ENCODE results near the gene ALKBH7. TPM values are rescaled to one million over a fixed set of nuclear protein-coding genes. Genes with fewer than 3 reads are reported as not detected.
A peak's percentile ranks its signal among the peaks of the same experiment; 100 is the strongest.

The ALKBH7 gene
- total RNA-seq, 1 experiment from 2014 or later = 70.0 TPM

DNA sequence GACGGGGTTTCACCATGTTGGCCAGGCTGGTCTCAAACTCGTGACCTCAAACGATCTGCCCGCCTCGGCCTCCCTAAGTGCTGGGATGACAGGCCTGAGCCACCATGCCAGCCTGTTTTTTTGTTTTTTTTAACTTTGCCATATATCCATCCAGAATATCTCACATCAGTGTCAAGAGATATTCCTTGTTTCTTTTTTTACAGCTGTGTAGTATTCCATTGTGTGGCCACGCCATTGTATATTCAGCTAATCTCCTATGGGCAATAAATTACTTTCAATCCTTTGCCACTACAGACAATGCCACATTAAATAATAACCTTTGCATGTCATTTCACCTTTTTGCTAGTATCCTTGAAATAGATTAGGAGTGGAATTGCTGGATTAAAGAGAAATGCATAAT is 36.8 kb downstream of the ALKBH7 start:
- CTCF ChIA-PET = no interaction called here
- H3K36me3 Mint-ChIP-seq (ENCODE audit: insufficient read depth, unreplicated experiment) = peaks cover 28% of the 10 kb centered on the region
- Histone ChIP-seq H3K36me3 (ENCODE audit: control insufficient read depth, insufficient read depth, low read length) (peaks cover 2% of the 10 kb centered on the region), H3K4me3 (ENCODE audit: low read depth, low read length) (no peak overlapping the region), H3K9me3 (no peaks in the 10 kb centered on the region), H3K4me1 (peaks cover under 1% of the 10 kb centered on the region), H3K27me3 (replicated peaks; ENCODE audit: control insufficient read depth, insufficient read depth, low read length) (no peaks in the 10 kb centered on the region)
- no peak overlapping the region for H3K27ac Mint-ChIP-seq (ENCODE audit: unreplicated experiment)
- no peaks in the 10 kb centered on the region for H3K27me3 Mint-ChIP-seq (ENCODE audit: insufficient read depth, unreplicated experiment)
- TF ChIP-seq, protein P1, sequence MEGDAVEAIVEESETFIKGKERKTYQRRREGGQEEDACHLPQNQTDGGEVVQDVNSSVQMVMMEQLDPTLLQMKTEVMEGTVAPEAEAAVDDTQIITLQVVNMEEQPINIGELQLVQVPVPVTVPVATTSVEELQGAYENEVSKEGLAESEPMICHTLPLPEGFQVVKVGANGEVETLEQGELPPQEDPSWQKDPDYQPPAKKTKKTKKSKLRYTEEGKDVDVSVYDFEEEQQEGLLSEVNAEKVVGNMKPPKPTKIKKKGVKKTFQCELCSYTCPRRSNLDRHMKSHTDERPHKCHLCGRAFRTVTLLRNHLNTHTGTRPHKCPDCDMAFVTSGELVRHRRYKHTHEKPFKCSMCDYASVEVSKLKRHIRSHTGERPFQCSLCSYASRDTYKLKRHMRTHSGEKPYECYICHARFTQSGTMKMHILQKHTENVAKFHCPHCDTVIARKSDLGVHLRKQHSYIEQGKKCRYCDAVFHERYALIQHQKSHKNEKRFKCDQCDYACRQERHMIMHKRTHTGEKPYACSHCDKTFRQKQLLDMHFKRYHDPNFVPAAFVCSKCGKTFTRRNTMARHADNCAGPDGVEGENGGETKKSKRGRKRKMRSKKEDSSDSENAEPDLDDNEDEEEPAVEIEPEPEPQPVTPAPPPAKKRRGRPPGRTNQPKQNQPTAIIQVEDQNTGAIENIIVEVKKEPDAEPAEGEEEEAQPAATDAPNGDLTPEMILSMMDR (IDR thresholded peaks at IDR 0.05; ENCODE audit: insufficient read depth in 1 of 2, low read depth in 1 of 2, low read length in 1 of 2, severe bottlenecking in 1 of 2, unreplicated experiment in 1 of 2) = no peak
- POLR2A ChIA-PET = no interaction called here
- intact Hi-C loops (cut with micrococcal nuclease; ENCODE audit: unreplicated experiment) = no loop called here
- no peaks in the 10 kb centered on the region for H3K9me3 Mint-ChIP-seq (ENCODE audit: unreplicated experiment)
- H3K4me1 Mint-ChIP-seq (ENCODE audit: low read depth, unreplicated experiment) = peaks cover 5% of the 10 kb centered on the region
- H3K4me3 Mint-ChIP-seq (ENCODE audit: unreplicated experiment) = no peak overlapping the region
- no TSS peak for BruUV-seq (replicated peaks)
- DNase-seq = no peak

DNA sequence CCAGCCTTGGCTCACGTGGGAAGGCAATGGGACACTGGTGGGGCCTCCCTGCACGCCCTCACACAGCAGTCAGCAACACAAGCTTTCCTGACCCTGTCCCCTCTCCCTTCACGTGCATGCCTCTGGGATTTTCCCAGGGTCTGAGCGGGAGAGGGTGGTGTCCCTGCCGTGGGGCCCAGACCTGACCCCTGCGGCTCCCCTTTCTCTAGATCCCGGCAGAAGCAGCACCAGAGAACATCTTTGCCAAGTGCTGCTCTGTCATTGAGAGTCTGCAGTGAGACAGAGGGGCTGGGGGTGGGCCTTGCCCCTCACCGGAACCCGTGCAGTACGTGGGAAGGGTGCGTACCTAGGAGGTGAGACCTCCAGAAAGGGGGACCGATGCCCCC is 39.5 kb downstream of the ALKBH7 start:
- TF ChIP-seq, protein P1 (IDR thresholded peaks at IDR 0.05; ENCODE audit: insufficient read depth in 1 of 2, low read depth in 1 of 2, low read length in 1 of 2, severe bottlenecking in 1 of 2, unreplicated experiment in 1 of 2) = no peak
- Histone ChIP-seq H3K27me3 (replicated peaks; ENCODE audit: control insufficient read depth, insufficient read depth, low read length) (no peaks in the 10 kb centered on the region), H3K4me3 (ENCODE audit: low read depth, low read length) (no peak overlapping the region), H3K9me3 (no peaks in the 10 kb centered on the region), H3K36me3 (ENCODE audit: control insufficient read depth, insufficient read depth, low read length) (peaks cover 2% of the 10 kb centered on the region), H3K4me1 (no peaks in the 10 kb centered on the region)
- DNase-seq = no peak
- ChIA-PET POLR2A (no interaction called here), CTCF (interaction anchor here (1.5 kb wide), 1 partner anchor 18 kb away, joined by 3 read pairs; no protein-coding TSS in a partner anchor)
- Mint-ChIP-seq H3K27ac (ENCODE audit: unreplicated experiment) (no peak overlapping the region), H3K4me3 (ENCODE audit: unreplicated experiment) (no peak overlapping the region), H3K27me3 (ENCODE audit: insufficient read depth, unreplicated experiment) (no peaks in the 10 kb centered on the region), H3K4me1 (ENCODE audit: low read depth, unreplicated experiment) (peaks cover 5% of the 10 kb centered on the region), H3K9me3 (ENCODE audit: unreplicated experiment) (no peaks in the 10 kb centered on the region), H3K36me3 (ENCODE audit: insufficient read depth, unreplicated experiment) (peaks cover 55% of the 10 kb centered on the region)
- intact Hi-C loops (cut with micrococcal nuclease; ENCODE audit: unreplicated experiment) = no loop called here
- no TSS peak for BruUV-seq (replicated peaks)

- Histone ChIP-seq H3K4me1 (no peaks in the 10 kb centered on the region), H3K36me3 (ENCODE audit: control insufficient read depth, insufficient read depth, low read length) (peaks cover 3% of the 10 kb centered on the region), H3K27me3 (replicated peaks; ENCODE audit: control insufficient read depth, insufficient read depth, low read length) (no peaks in the 10 kb centered on the region), H3K9me3 (no peaks in the 10 kb centered on the region), H3K4me3 (ENCODE audit: low read depth, low read length) (no peak overlapping the region)
- H3K4me3 Mint-ChIP-seq (ENCODE audit: unreplicated experiment) = no peak overlapping the region
- peak; percentile 63 to 75 for DNase-seq
- CTCF ChIA-PET = interaction anchor here (1.5 kb wide), 1 partner anchor 19 kb away, joined by 3 read pairs; no protein-coding TSS in a partner anchor
- H3K4me1 Mint-ChIP-seq (ENCODE audit: low read depth, unreplicated experiment) = peaks cover 5% of the 10 kb centered on the region
- no peaks in the 10 kb centered on the region for H3K27me3 Mint-ChIP-seq (ENCODE audit: insufficient read depth, unreplicated experiment)
- H3K27ac Mint-ChIP-seq (ENCODE audit: unreplicated experiment) = no peak overlapping the region
- intact Hi-C loops (cut with micrococcal nuclease; ENCODE audit: unreplicated experiment) = no loop called here
- no TSS peak for BruUV-seq (replicated peaks)
- peaks cover 60% of the 10 kb centered on the region for H3K36me3 Mint-ChIP-seq (ENCODE audit: insufficient read depth, unreplicated experiment)
- H3K9me3 Mint-ChIP-seq (ENCODE audit: unreplicated experiment) = no peaks in the 10 kb centered on the region
- TF ChIP-seq, protein P1 (IDR thresholded peaks at IDR 0.05; ENCODE audit: insufficient read depth in 1 of 2, low read depth in 1 of 2, low read length in 1 of 2, severe bottlenecking in 1 of 2, unreplicated experiment in 1 of 2) = peak; percentile 64 to 71
- POLR2A ChIA-PET = no interaction called here
Observed at GRCh38 chr19:6412447-6413091, 40.0 kb downstream of the ALKBH7 start.

Measured in Caco-2 (cell line).